Transverse colon (tissue), 4 donors: ENCODE data around the gene POLR3C.

Experiments used
- CTCF ChIP-seq, 5 experiments: fragments of 200-600 bp in 3 of 5; fragments of 450-650 bp in 2 of 5; sonication (generic) in 3 of 5; IDR thresholded peaks; 1 replicate in 2 of 5; 2 replicates in 3 of 5; pipeline ENCODE4 v1.5.1; 2016 to 2017; ENCODE audit warnings: antibody characterized with exemption in 5 of 5, inconsistent platforms in 3 of 5, mild to moderate bottlenecking in 2 of 5, moderate library complexity in 1 of 5
- EP300 ChIP-seq: sonication (generic); formaldehyde crosslinking; IDR thresholded peaks from one replicate; pipeline ENCODE4 v1.6.1; 2017; ENCODE audit warnings: antibody characterized with exemption, low read depth
- POLR2A ChIP-seq: fragments of 450-650 bp; IDR thresholded peaks from one replicate; pipeline ENCODE4 v1.6.1; 2016; ENCODE audit warnings: antibody characterized with exemption, mild to moderate bottlenecking, moderate library complexity
- POLR2AphosphoS5 ChIP-seq, 3 donors: sonication (generic); formaldehyde crosslinking; IDR thresholded peaks; one replicate each; pipeline ENCODE4 v1.6.1; 2016; ENCODE audit warnings: antibody characterized with exemption in 3 of 3

- no peak for TF ChIP-seq CTCF (IDR thresholded peaks at IDR 0.05)
- TF ChIP-seq POLR2A, result no peak
- TF ChIP-seq EP300, result no peak
- TF ChIP-seq POLR2AphosphoS5 (IDR thresholded peaks at IDR 0.05), result no peak
Measured at GRCh38 chr1:145827966-145828365, 4.0 kb downstream of the POLR3C start.
